Kidney epithelial cell (primary cell): Measurements from ENCODE around the gene LDLRAD4. TPM values are rescaled to one million over a fixed set of nuclear protein-coding genes. Genes with fewer than 3 reads are reported as not detected.

ENCODE experiments used
- DNase-seq: peaks from one replicate; pipeline ENCODE4 v3.0.0-alpha.2; 2010; ENCODE audit warnings: low read depth
- H3K27me3 ChIP-seq: 2 replicates; pipeline ENCODE4 v1.6.0; 2011; ENCODE audit warnings: low read length; ENCODE audit not compliant: control insufficient read depth, insufficient read depth
- H3K36me3 ChIP-seq: 2 replicates; pipeline ENCODE4 v1.5.1; 2011; ENCODE audit warnings: low read length; ENCODE audit not compliant: control insufficient read depth, insufficient read depth
- H3K4me3 ChIP-seq: 2 replicates; pipeline ENCODE4 v1.5.1; 2011; ENCODE audit warnings: low read depth, mild to moderate bottlenecking, control low read depth, low read length
- total RNA-seq: library from RNA; depleted of rRNA; stranded (reverse); fragments of >200 nt; gene quantifications from 2 replicates; pipeline ENCODE4 v1.2.3, GENCODE V29; 2015
- TF ChIP-seq, protein P1 (sequence below): IDR thresholded peaks from 2 replicates; pipeline ENCODE4 v1.5.1; 2011; ENCODE audit warnings: mild to moderate bottlenecking, moderate library complexity, low read length, control low read depth, inconsistent platforms; ENCODE audit not compliant: insufficient read depth, poor library complexity, severe bottlenecking

The LDLRAD4 gene
- 5.8 and 10.1 TPM in 2 replicates for total RNA-seq

DNA sequence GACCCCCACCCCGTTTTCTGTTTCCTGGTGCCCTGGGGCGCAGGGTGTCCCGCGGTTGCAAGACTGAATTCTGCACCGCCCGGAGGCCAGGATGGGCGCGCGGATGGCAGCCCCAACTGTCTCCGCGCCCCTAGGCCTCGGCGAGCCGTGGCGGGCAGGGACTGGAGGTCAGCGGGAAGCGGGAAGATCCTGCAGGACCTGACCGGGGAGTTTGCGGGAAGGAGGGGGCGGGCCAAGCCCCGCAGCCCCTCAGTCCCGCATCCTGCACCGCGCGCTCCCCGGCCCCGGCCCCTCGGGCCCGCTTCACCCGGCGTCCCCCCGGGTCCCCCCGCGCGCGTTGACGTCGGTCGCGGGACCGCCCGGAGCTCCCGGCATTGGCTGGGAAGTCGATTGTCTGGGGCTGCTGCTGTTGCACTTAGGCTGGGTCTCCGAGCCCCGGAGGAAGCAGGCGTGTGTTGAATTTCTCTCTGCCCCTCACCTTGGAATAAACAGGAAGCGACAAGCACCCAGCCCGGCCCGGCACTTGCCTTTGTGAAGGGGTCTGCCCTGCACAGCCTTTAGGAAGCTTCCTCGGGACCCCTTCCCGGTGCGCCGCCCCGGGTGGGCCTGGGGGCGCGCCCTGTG lies at the start of gene LDLRAD4:
Gene LDLRAD4 (plus strand): TSS at position 393 of the 624 bp plus-strand sequence.
- no peaks in the 10 kb centered on the region for H3K36me3 ChIP-seq
- peaks cover 30% of the 10 kb centered on the region for H3K27me3 ChIP-seq
- H3K4me3 ChIP-seq, result peak within 1 kb of the TSS; percentile 48
- DNase-seq, result no peak
- TF ChIP-seq, protein P1, sequence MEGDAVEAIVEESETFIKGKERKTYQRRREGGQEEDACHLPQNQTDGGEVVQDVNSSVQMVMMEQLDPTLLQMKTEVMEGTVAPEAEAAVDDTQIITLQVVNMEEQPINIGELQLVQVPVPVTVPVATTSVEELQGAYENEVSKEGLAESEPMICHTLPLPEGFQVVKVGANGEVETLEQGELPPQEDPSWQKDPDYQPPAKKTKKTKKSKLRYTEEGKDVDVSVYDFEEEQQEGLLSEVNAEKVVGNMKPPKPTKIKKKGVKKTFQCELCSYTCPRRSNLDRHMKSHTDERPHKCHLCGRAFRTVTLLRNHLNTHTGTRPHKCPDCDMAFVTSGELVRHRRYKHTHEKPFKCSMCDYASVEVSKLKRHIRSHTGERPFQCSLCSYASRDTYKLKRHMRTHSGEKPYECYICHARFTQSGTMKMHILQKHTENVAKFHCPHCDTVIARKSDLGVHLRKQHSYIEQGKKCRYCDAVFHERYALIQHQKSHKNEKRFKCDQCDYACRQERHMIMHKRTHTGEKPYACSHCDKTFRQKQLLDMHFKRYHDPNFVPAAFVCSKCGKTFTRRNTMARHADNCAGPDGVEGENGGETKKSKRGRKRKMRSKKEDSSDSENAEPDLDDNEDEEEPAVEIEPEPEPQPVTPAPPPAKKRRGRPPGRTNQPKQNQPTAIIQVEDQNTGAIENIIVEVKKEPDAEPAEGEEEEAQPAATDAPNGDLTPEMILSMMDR, result no peak

DNA sequence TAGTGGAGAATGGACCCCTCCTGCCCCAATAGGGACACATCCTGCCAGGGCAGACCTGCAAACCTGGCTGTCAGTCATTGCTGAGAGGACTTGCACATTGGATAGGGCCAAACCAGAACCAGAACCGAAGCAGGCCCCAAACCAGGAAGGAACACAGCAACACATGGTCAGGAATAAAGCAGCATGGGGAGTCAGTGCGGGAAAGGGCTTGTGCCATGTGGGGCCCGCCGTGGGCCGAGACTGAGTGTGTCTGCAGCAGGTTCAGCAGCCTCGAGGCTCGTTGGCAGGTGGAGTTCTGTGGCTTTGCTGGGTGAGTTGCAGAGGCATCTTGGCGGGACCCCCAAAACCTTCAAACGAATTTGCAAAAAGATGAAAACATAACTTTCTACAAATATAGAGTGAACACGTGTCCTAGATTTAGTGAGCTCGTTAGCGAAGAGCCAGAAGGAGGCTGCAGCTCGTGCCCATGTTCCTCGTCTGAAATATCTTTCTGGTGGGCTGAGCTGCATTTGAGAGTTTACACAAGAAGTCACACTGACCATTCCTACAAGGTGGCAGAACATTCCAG lies 44.9 kb upstream of the LDLRAD4 start:
- DNase-seq, result no peak
- no peaks in the 10 kb centered on the region for H3K27me3 ChIP-seq
- H3K36me3 ChIP-seq, result no peaks in the 10 kb centered on the region
- TF ChIP-seq, protein P1, result no peak
- no peak overlapping the region for H3K4me3 ChIP-seq

DNA sequence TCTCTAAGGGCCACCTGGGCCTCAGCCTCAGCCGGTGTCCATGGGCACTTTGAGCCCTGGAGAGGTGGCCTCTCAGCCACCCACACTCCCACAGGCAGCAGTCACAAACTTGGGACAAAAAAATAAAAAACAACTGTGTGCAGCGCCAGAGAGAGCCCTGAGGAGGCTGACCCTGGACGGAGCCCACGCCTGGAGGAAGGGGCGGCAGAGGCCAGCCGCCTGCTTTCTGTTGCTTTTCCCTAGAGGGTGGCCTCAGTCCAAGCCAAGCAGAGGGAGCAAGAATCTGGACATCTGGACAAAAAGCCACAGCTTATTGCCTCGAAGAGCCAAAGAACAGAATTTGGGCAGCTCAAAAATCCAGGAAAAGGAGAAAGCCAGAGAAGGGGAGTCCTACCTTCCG lies 43.3 kb upstream of the LDLRAD4 start:
- TF ChIP-seq, protein P1, result no peak
- Histone ChIP-seq H3K27me3 (no peaks in the 10 kb centered on the region), H3K4me3 (no peak overlapping the region), H3K36me3 (no peaks in the 10 kb centered on the region)
- DNase-seq, result no peak

DNA sequence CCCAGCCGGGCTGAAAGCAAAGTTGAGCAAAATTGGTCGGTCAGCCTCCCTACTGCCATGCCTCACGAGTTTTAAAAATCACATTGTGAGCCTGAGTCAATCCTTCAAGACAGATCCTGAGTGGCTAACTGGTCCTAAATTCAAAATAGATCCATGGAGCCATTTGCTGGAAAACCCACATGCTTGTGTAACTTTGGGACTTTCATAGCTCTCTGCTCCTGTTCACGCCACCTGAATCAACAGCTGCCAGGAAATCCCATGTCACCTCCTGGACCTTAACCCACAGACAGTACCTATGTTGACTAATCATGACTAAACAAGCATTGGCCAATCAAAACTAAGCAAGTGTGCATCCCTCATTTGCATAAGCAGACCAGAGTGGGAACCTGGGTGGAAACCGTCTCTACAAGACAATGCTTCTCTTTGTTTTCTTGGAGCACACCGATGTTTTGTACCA lies 42.8 kb upstream of the LDLRAD4 start:
- H3K36me3 ChIP-seq, result no peaks in the 10 kb centered on the region
- peak; percentile 26 for DNase-seq
- no peaks in the 10 kb centered on the region for H3K27me3 ChIP-seq
- no peak overlapping the region for H3K4me3 ChIP-seq
- TF ChIP-seq, protein P1, result no peak

DNA sequence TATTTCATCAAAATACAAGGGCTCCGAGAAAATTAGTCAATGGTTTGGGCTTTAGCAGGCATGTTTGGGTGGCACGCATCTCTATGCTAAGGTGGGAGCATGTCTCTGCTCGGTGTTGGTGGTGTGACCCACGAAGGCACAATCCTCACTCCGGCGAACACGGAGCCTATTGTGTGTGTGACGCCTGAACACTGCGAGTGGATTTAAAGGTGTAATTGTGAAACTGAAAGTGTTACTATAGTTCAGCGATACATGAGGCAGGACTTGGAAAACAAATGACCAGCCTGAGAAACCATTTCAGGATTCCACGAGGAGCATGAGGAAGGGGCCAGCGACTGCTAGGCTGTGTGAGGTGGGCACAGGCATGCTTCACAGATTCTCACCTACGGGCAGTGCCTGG lies 41.7 kb upstream of the LDLRAD4 start:
- no peak for DNase-seq
- Histone ChIP-seq H3K27me3 (no peaks in the 10 kb centered on the region), H3K36me3 (no peaks in the 10 kb centered on the region), H3K4me3 (no peak overlapping the region)
- TF ChIP-seq, protein P1, result no peak

DNA sequence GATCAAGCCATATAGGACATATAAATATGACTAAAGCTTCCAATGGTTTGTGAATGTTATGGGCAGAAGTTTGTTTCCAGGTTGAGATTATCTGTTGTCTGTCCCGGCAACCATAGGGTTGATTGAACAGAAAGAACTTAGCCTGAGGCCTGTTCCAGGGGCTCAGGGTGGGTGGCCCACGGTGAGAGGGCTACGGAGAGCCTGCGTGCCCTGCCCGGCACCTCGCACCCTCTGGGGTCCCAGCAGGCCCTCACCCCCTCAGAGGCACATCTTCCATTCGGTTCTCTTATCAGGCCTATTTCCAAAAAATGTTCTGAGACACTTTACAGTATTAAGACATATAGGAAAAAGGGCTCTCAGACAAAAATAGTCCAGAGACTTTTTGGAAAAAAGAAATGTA lies 40.4 kb upstream of the LDLRAD4 start:
- no peak overlapping the region for H3K4me3 ChIP-seq
- no peaks in the 10 kb centered on the region for H3K27me3 ChIP-seq
- no peaks in the 10 kb centered on the region for H3K36me3 ChIP-seq
- DNase-seq, result no peak
- TF ChIP-seq, protein P1, result no peak
